Loucy (cell line): ENCODE data around the gene MVP.

ENCODE experiments used
- CTCF ChIP-seq: fragments of 200-600 bp; sonication (generic); conservative IDR thresholded peaks from 2 replicates; pipeline ENCODE4 v1.5.1; 2014; ENCODE audit warnings: mild to moderate bottlenecking, antibody characterized with exemption, low read length
- EZH2phosphoT487 ChIP-seq: fragments of 200-600 bp; IDR thresholded peaks from 2 replicates; pipeline ENCODE4 v1.6.1; 2018; ENCODE audit warnings: antibody characterized with exemption, mild to moderate bottlenecking, moderate library complexity, borderline replicate concordance

GRCh38 chr16:29794231-29794710 is 26.0 kb upstream of the MVP start:
- no peak for TF ChIP-seq EZH2phosphoT487
- no peak for TF ChIP-seq CTCF
